ENCODE results near the gene HSFX4.

DNA sequence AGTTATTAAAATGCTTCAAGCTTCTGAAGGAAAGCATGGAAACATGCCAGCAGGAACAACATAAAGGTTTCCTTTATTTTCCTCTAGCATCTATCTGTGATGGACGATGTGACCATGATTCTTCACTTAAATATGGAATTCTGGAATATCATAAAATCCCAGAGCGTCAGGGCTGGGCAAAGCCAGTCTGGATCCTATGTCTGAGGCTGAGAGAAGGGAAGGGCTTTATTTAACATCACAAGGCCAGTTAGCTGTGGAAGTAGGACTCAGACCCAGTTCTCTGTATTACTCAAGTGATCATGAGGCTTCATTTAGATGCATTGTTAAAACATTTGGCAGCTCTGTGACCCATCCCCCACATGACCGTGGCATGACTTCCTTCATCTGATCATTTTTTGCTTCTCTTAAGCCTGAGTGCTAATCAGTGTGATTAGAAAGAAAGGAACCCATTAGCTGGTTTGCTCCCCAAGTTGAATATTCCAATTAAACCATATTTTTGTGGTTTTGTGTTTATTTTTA lies 49.8 kb downstream of the HSFX4 start:
- TF ChIP-seq, protein P1, sequence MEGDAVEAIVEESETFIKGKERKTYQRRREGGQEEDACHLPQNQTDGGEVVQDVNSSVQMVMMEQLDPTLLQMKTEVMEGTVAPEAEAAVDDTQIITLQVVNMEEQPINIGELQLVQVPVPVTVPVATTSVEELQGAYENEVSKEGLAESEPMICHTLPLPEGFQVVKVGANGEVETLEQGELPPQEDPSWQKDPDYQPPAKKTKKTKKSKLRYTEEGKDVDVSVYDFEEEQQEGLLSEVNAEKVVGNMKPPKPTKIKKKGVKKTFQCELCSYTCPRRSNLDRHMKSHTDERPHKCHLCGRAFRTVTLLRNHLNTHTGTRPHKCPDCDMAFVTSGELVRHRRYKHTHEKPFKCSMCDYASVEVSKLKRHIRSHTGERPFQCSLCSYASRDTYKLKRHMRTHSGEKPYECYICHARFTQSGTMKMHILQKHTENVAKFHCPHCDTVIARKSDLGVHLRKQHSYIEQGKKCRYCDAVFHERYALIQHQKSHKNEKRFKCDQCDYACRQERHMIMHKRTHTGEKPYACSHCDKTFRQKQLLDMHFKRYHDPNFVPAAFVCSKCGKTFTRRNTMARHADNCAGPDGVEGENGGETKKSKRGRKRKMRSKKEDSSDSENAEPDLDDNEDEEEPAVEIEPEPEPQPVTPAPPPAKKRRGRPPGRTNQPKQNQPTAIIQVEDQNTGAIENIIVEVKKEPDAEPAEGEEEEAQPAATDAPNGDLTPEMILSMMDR (IDR thresholded peaks at IDR 0.05), result no peak
- TF ChIP-seq POLR2A (IDR thresholded peaks at IDR 0.05), result no peak
- no peak for TF ChIP-seq POLR2AphosphoS5 (IDR thresholded peaks at IDR 0.05)
- TF ChIP-seq EP300 (IDR thresholded peaks at IDR 0.05), result no peak
